ENCODE data around the gene ECT2L. TPM values are rescaled to one million over a fixed set of nuclear protein-coding genes. Genes with fewer than 3 reads are reported as not detected.

The ECT2L gene
- total RNA-seq, 1 experiment from 2014 or later: not detected

DNA sequence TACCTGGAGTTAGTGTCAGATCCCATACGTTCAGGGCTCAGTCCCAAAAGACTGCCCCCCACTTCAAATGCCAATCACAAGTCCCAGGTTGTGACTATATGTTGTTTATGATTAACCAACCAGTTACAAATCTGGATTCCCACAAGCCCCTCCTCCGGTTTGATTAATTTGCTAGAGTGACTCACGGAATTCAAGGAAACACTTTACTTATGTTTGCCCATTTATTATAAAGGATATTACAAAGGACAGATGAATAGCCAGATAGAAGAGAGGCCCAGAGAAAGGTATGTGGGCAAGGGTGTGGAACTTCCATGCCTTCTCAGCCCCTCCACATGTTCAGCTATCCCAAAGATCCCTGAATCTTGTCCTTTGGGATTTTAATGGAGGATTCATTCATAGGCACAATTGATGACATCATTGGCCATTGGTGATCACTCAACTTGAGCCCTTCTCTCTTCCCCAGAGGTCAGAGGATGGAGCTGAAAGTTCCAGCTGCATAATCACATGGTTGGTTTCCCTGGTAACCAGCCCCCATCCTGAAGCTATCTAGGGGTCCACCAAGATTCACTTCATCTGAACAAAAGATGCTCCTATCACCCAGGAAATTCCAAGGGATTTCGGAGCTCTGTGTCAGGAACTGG, 2.0 kb downstream of the ECT2L start:
- BruUV-seq (replicated peaks): no TSS peak
- no peaks in the 10 kb centered on the region for H3K36me3 ChIP-seq (ENCODE audit: control insufficient read depth, insufficient read depth, low read length)

GRCh38 chr6:138800377-138801150, 4.7 kb downstream of the ECT2L start:
- H3K36me3 Mint-ChIP-seq (ENCODE audit: insufficient read depth, unreplicated experiment): no peaks in the 10 kb centered on the region

More for the DNA sequence above, 2.0 kb downstream of the ECT2L start:
- Mint-ChIP-seq H3K4me3 (ENCODE audit: unreplicated experiment) (no peak overlapping the region), H3K4me1 (ENCODE audit: low read depth, unreplicated experiment) (no peaks in the 10 kb centered on the region), H3K36me3 (ENCODE audit: insufficient read depth, unreplicated experiment) (no peaks in the 10 kb centered on the region), H3K9me3 (ENCODE audit: unreplicated experiment) (no peaks in the 10 kb centered on the region), H3K27me3 (ENCODE audit: insufficient read depth, unreplicated experiment) (no peaks in the 10 kb centered on the region), H3K27ac (ENCODE audit: unreplicated experiment) (no peak overlapping the region)
- POLR2A ChIA-PET: no interaction called here
- CTCF ChIA-PET: no interaction called here
- no peaks in the 10 kb centered on the region for H3K4me1 ChIP-seq
- no peaks in the 10 kb centered on the region for H3K27me3 ChIP-seq (replicated peaks; ENCODE audit: control insufficient read depth, insufficient read depth, low read length)
- H3K4me3 ChIP-seq (ENCODE audit: low read depth, low read length): no peak overlapping the region
- TF ChIP-seq, protein P1, sequence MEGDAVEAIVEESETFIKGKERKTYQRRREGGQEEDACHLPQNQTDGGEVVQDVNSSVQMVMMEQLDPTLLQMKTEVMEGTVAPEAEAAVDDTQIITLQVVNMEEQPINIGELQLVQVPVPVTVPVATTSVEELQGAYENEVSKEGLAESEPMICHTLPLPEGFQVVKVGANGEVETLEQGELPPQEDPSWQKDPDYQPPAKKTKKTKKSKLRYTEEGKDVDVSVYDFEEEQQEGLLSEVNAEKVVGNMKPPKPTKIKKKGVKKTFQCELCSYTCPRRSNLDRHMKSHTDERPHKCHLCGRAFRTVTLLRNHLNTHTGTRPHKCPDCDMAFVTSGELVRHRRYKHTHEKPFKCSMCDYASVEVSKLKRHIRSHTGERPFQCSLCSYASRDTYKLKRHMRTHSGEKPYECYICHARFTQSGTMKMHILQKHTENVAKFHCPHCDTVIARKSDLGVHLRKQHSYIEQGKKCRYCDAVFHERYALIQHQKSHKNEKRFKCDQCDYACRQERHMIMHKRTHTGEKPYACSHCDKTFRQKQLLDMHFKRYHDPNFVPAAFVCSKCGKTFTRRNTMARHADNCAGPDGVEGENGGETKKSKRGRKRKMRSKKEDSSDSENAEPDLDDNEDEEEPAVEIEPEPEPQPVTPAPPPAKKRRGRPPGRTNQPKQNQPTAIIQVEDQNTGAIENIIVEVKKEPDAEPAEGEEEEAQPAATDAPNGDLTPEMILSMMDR (IDR thresholded peaks at IDR 0.05; ENCODE audit: insufficient read depth in 1 of 2, low read depth in 1 of 2, low read length in 1 of 2, severe bottlenecking in 1 of 2, unreplicated experiment in 1 of 2): no peak
- DNase-seq: no peak
- H3K9me3 ChIP-seq: no peaks in the 10 kb centered on the region
- intact Hi-C loops (cut with micrococcal nuclease; ENCODE audit: unreplicated experiment): no loop called here

DNA sequence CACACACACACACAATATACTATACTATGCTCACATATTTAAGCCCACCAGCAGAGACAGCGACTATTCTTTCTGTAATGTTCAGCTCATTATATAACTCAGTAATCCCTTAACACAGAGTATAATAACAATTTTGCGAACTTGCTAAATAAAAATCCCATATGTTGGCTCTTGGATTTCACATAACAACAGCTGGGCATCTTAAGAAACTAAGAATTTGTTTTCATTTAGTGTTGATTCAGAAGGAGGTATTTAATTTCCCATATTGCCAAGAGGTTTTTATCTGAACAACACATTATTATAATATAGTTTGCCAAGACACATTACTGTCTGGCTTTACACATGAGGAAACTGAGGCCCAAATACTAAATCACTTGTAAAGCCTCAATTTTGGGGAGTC, 7.4 kb downstream of the ECT2L start:
- ChIA-PET POLR2A (no interaction called here), CTCF (interaction anchor here (0.7 kb wide), 1 partner anchor 438 kb away, joined by 3 read pairs; no protein-coding TSS in a partner anchor)
- H3K9me3 Mint-ChIP-seq (ENCODE audit: unreplicated experiment): no peaks in the 10 kb centered on the region
- H3K27ac Mint-ChIP-seq (ENCODE audit: unreplicated experiment): no peak overlapping the region
- TF ChIP-seq, protein P1 (IDR thresholded peaks at IDR 0.05; ENCODE audit: insufficient read depth in 1 of 2, low read depth in 1 of 2, low read length in 1 of 2, severe bottlenecking in 1 of 2, unreplicated experiment in 1 of 2): no peak
- no peak overlapping the region for H3K4me3 ChIP-seq (ENCODE audit: low read depth, low read length)
- no peaks in the 10 kb centered on the region for H3K36me3 Mint-ChIP-seq (ENCODE audit: insufficient read depth, unreplicated experiment)
- no peaks in the 10 kb centered on the region for H3K4me1 ChIP-seq
- H3K27me3 ChIP-seq (replicated peaks; ENCODE audit: control insufficient read depth, insufficient read depth, low read length): no peaks in the 10 kb centered on the region
- no peaks in the 10 kb centered on the region for H3K27me3 Mint-ChIP-seq (ENCODE audit: insufficient read depth, unreplicated experiment)
- DNase-seq: no peak
- no peaks in the 10 kb centered on the region for H3K36me3 ChIP-seq (ENCODE audit: control insufficient read depth, insufficient read depth, low read length)
- intact Hi-C loops (cut with micrococcal nuclease; ENCODE audit: unreplicated experiment): no loop called here
- no peaks in the 10 kb centered on the region for H3K4me1 Mint-ChIP-seq (ENCODE audit: low read depth, unreplicated experiment)
- no TSS peak for BruUV-seq (replicated peaks)
- no peak overlapping the region for H3K4me3 Mint-ChIP-seq (ENCODE audit: unreplicated experiment)
- no peaks in the 10 kb centered on the region for H3K9me3 ChIP-seq

More at GRCh38 chr6:138800377-138801150, 4.7 kb downstream of the ECT2L start:
- POLR2A ChIA-PET: no interaction called here
- H3K4me1 Mint-ChIP-seq (ENCODE audit: low read depth, unreplicated experiment): no peaks in the 10 kb centered on the region
- H3K4me3 ChIP-seq (ENCODE audit: low read depth, low read length): no peak overlapping the region
- no peak overlapping the region for H3K27ac Mint-ChIP-seq (ENCODE audit: unreplicated experiment)
- H3K9me3 Mint-ChIP-seq (ENCODE audit: unreplicated experiment): no peaks in the 10 kb centered on the region
- no TSS peak for BruUV-seq (replicated peaks)
- no peaks in the 10 kb centered on the region for H3K27me3 ChIP-seq (replicated peaks; ENCODE audit: control insufficient read depth, insufficient read depth, low read length)
- intact Hi-C loops (cut with micrococcal nuclease; ENCODE audit: unreplicated experiment): no loop called here
- H3K36me3 ChIP-seq (ENCODE audit: control insufficient read depth, insufficient read depth, low read length): no peaks in the 10 kb centered on the region
- TF ChIP-seq, protein P1 (IDR thresholded peaks at IDR 0.05; ENCODE audit: insufficient read depth in 1 of 2, low read depth in 1 of 2, low read length in 1 of 2, severe bottlenecking in 1 of 2, unreplicated experiment in 1 of 2): peak in 1 of 2 experiments; percentile 8
- H3K27me3 Mint-ChIP-seq (ENCODE audit: insufficient read depth, unreplicated experiment): no peaks in the 10 kb centered on the region
- H3K4me1 ChIP-seq: no peaks in the 10 kb centered on the region
- H3K4me3 Mint-ChIP-seq (ENCODE audit: unreplicated experiment): no peak overlapping the region
- CTCF ChIA-PET: no interaction called here
- H3K9me3 ChIP-seq: no peaks in the 10 kb centered on the region
- peak in 1 of 2 experiments; percentile 12 for DNase-seq

Data from Caco-2 (cell line).